Transverse colon (tissue), 4 donors: ENCODE data around the gene SLC38A4. TPM values are rescaled to one million over a fixed set of nuclear protein-coding genes. Genes with fewer than 3 reads are reported as not detected.

Experiments
- DNase-seq: peaks from one replicate; pipeline ENCODE4 v3.0.0-alpha.2; 2019
- H3K27ac ChIP-seq, 4 donors: fragments of 200-600 bp; sonication (generic); 2 replicates each; pipeline ENCODE4 v1.5.1; 2016 to 2018; ENCODE audit warnings: inconsistent platforms in 4 of 4
- H3K27me3 ChIP-seq: fragments of 200-600 bp; sonication (generic); 2 replicates; pipeline ENCODE4 v1.5.1; 2017; ENCODE audit warnings: inconsistent platforms
- H3K36me3 ChIP-seq, 4 donors: fragments of 200-600 bp; sonication (generic); 2 replicates each; pipeline ENCODE4 v1.5.1; 2017 to 2019; ENCODE audit warnings: inconsistent platforms in 4 of 4
- H3K4me1 ChIP-seq, 4 donors: fragments of 200-600 bp; sonication (generic); 2 replicates each; pipeline ENCODE4 v1.5.1; 2017 to 2020; ENCODE audit warnings: inconsistent platforms in 4 of 4
- H3K4me3 ChIP-seq, 4 donors: fragments of 200-600 bp; sonication (generic); 1 replicate in 1 of 4; 2 replicates in 3 of 4; pipeline versions ENCODE4 v1.5.1 to v1.6.1; 2017 to 2019; ENCODE audit warnings: inconsistent platforms in 4 of 4
- H3K9me3 ChIP-seq, 2 donors: fragments of 200-600 bp; sonication (generic); 2 replicates each; pipeline ENCODE4 v1.5.1; 2017 to 2019; ENCODE audit warnings: inconsistent platforms in 2 of 2
- CTCF ChIP-seq, 5 experiments: fragments of 200-600 bp in 3 of 5; fragments of 450-650 bp in 2 of 5; sonication (generic) in 3 of 5; IDR thresholded peaks; 1 replicate in 2 of 5; 2 replicates in 3 of 5; pipeline ENCODE4 v1.5.1; 2016 to 2017; ENCODE audit warnings: antibody characterized with exemption in 5 of 5, inconsistent platforms in 3 of 5, mild to moderate bottlenecking in 2 of 5, moderate library complexity in 1 of 5
- EP300 ChIP-seq: sonication (generic); formaldehyde crosslinking; IDR thresholded peaks from one replicate; pipeline ENCODE4 v1.6.1; 2017; ENCODE audit warnings: antibody characterized with exemption, low read depth
- POLR2A ChIP-seq: fragments of 450-650 bp; IDR thresholded peaks from one replicate; pipeline ENCODE4 v1.6.1; 2016; ENCODE audit warnings: antibody characterized with exemption, mild to moderate bottlenecking, moderate library complexity
- POLR2AphosphoS5 ChIP-seq, 3 donors: sonication (generic); formaldehyde crosslinking; IDR thresholded peaks; one replicate each; pipeline ENCODE4 v1.6.1; 2016; ENCODE audit warnings: antibody characterized with exemption in 3 of 3
- WGBS, 2 donors: methylation state at CpG; one replicate each; pipeline ENCODE4 v1.1.5; 2018; ENCODE audit warnings: low coverage in 1 of 2; 5-methylcytosine and 5-hydroxymethylcytosine counted together
- in situ Hi-C, 4 donors: fragments of 200-750 bp; cut with MboI; loops; one replicate each; pipeline versions ENCODE4 v1.15.0 to v1.15.1; 2017; ENCODE audit warnings: low sequenced_read_pairs in 3 of 4, low pct_ligation_motif_present in 1 of 4, low pct_unique_long_range_greater_than_20kb in 1 of 4
- intact Hi-C: fragments of 100-400 bp; cut with DNase I; formaldehyde crosslinking; loops from one replicate; pipeline ENCODE4 v1.15.1; 2023; ENCODE audit warnings: low total_unique reads
- total RNA-seq, 4 donors: library from RNA; depleted of rRNA; stranded (reverse); fragments of >200 nt; gene quantifications; one replicate each; pipeline ENCODE4 v1.1.0, GENCODE V29; 2016

Gene SLC38A4
- total RNA-seq, 4 donors from 2014 or later = 2.2 to 19.7 (median 6.7) TPM

DNA sequence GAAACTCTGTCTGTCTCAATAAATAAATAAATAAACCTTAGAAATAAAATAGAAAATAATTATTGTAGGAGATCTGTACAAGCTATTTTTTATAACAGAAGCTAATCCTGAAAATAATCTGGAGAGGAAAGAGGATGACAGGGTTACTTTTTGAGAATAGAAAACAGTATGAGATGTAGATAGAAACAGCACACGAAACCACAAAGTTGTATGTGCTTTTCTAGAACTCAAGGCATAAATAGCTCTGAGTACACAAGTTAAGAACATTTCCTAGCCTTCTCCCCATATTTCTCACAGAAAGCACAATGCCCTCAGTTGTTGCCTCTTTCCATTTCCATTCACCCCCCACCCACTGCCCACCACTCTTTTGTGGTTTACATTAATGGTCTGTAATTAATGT lies 35.7 kb downstream of the SLC38A4 start:
- TF ChIP-seq CTCF (IDR thresholded peaks at IDR 0.05) (no peak), POLR2AphosphoS5 (IDR thresholded peaks at IDR 0.05) (no peak), POLR2A (no peak), EP300 (no peak)
- peaks cover 0 to under 1% (median 0%) of the 10 kb centered on the region in 4 donors for H3K4me1 ChIP-seq
- no peak overlapping the region for H3K4me3 ChIP-seq
- no peak overlapping the region for H3K27ac ChIP-seq
- no peaks in the 10 kb centered on the region for H3K36me3 ChIP-seq
- in situ Hi-C loops = no loop called here
- no peaks in the 10 kb centered on the region for H3K27me3 ChIP-seq
- DNase-seq = no peak
- WGBS, 2 donors = 85% methylated on average over 1 of the region's 1 CpG; no CpG with 5 or more reads in 1 of the 2 donors
- intact Hi-C loops = no loop called here
- no peaks in the 10 kb centered on the region for H3K9me3 ChIP-seq

DNA sequence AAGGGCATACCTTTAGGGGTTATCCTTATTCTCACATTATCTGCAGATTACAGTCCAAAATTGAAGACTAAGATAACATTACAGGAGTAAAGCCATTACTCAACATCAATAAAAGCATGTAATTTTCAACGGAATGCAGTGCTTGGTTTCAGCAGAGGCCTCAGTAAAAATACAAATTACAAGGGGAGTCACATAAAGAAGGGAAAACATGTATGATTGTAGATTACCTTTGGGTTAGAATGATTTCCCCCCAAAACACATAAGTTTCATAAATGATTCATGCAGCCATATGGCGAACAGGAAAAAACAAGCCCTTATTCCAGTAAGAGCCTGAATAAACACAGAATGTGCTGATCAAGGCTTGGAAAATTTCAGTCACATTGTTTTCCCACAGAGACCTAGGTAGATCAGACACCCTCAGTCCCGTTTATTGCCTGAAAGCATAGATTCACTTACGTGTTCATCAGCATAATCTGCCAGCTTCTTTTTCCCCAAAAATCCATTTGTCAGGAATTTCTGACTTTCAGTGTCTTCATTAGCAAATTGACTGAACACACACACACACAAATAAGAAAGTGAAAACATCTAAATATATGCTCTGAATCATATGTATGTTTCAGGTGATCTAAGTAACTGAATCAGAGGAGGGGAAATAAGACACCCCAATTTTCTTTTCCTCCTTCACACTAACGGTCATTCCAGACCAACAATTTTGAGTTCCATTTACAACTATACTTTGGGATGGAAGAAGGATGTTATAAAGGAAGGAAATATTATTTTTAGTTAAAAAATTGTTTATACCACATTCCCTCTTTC lies 37.5 kb downstream of the SLC38A4 start:
- no peak overlapping the region for H3K4me3 ChIP-seq
- TF ChIP-seq CTCF (IDR thresholded peaks at IDR 0.05) (no peak), EP300 (no peak), POLR2AphosphoS5 (IDR thresholded peaks at IDR 0.05) (no peak), POLR2A (no peak)
- H3K36me3 ChIP-seq = no peaks in the 10 kb centered on the region
- DNase-seq = no peak
- intact Hi-C loops (no loop called here), in situ Hi-C loops (no loop called here)
- H3K27me3 ChIP-seq = no peaks in the 10 kb centered on the region
- no peak overlapping the region for H3K27ac ChIP-seq
- H3K4me1 ChIP-seq = peaks cover 0 to 3% (median 2%) of the 10 kb centered on the region in 4 donors
- WGBS, 2 donors = 71 to 85% methylated on average over 5 of the region's 5 CpGs
- no peaks in the 10 kb centered on the region for H3K9me3 ChIP-seq

GRCh38 chr12:46787496-46788055 lies 38.2 kb downstream of the SLC38A4 start:
- 86 to 89% methylated on average over 5 of the region's 5 CpGs for WGBS, 2 donors
- intact Hi-C loops = no loop called here
- no peak for DNase-seq

More at GRCh38 chr12:46787496-46788055, 38.2 kb downstream of the SLC38A4 start:
- Histone ChIP-seq H3K4me3 (no peak overlapping the region), H3K4me1 (peaks cover 0 to 3% (median 2%) of the 10 kb centered on the region in 4 donors), H3K27me3 (no peaks in the 10 kb centered on the region), H3K9me3 (no peaks in the 10 kb centered on the region), H3K27ac (no peak overlapping the region), H3K36me3 (no peaks in the 10 kb centered on the region)
- in situ Hi-C loops = no loop called here
- TF ChIP-seq CTCF (IDR thresholded peaks at IDR 0.05) = no peak
- no peak for TF ChIP-seq POLR2A
- TF ChIP-seq EP300 = no peak
- no peak for TF ChIP-seq POLR2AphosphoS5 (IDR thresholded peaks at IDR 0.05)
